SK-N-MC (cell line): Measurements from ENCODE around the gene KLHDC7A.

Experiments used
- EZH2 ChIP-seq: fragments of 200-600 bp; sonication (generic); IDR thresholded peaks from one replicate; pipeline ENCODE4 v1.6.1; 2017; ENCODE audit warnings: antibody characterized with exemption
- POLR2AphosphoS5 ChIP-seq: IDR thresholded peaks from 2 replicates; pipeline ENCODE4 v1.6.1; 2012; ENCODE audit warnings: mild to moderate bottlenecking, low read depth, low read length, borderline replicate concordance

- TF ChIP-seq POLR2AphosphoS5 (no peak), EZH2 (no peak)
These were observed 54.1 kb downstream of the KLHDC7A start for GRCh38 chr1:18534810-18535205.
